ENCODE data around the gene TMEM117.

TMEM117 gene

GRCh38 chr12:44286821-44287505, 451.1 kb downstream of the TMEM117 start:
- H3K4me1 ChIP-seq (ENCODE audit: insufficient read depth, poor library complexity, severe bottlenecking): no peaks in the 10 kb centered on the region
- H3K4me3 ChIP-seq (ENCODE audit: severe bottlenecking): no peak overlapping the region
- H3K36me3 ChIP-seq (ENCODE audit: low read depth): no peaks in the 10 kb centered on the region
- no peaks in the 10 kb centered on the region for H3K27me3 ChIP-seq (ENCODE audit: insufficient read depth, poor library complexity, severe bottlenecking)
- TF ChIP-seq CTCF (IDR thresholded peaks at IDR 0.05; ENCODE audit: poor library complexity, severe bottlenecking): no peak
- H3K9me3 ChIP-seq (ENCODE audit: severe bottlenecking): no peaks in the 10 kb centered on the region
- DNase-seq (ENCODE audit: low spot score): no peak
- no peak for ATAC-seq (ENCODE audit: low read depth)
- H3K27ac ChIP-seq (ENCODE audit: poor library complexity, severe bottlenecking): no peak overlapping the region

- no peak for TF ChIP-seq CTCF (IDR thresholded peaks at IDR 0.05; ENCODE audit: poor library complexity, severe bottlenecking)
- no peak overlapping the region for H3K27ac ChIP-seq (ENCODE audit: poor library complexity, severe bottlenecking)
- DNase-seq (ENCODE audit: low spot score): no peak
- no peak overlapping the region for H3K4me3 ChIP-seq (ENCODE audit: severe bottlenecking)
- ATAC-seq (ENCODE audit: low read depth): no peak
- no peaks in the 10 kb centered on the region for H3K27me3 ChIP-seq (ENCODE audit: insufficient read depth, poor library complexity, severe bottlenecking)
- no peaks in the 10 kb centered on the region for H3K4me1 ChIP-seq (ENCODE audit: insufficient read depth, poor library complexity, severe bottlenecking)
- no peaks in the 10 kb centered on the region for H3K9me3 ChIP-seq (ENCODE audit: severe bottlenecking)
- no peaks in the 10 kb centered on the region for H3K36me3 ChIP-seq (ENCODE audit: low read depth)
Measured at GRCh38 chr12:44287545-44287944, 451.7 kb downstream of the TMEM117 start.

- no peak for TF ChIP-seq CTCF (IDR thresholded peaks at IDR 0.05; ENCODE audit: poor library complexity, severe bottlenecking)
- H3K4me1 ChIP-seq (ENCODE audit: insufficient read depth, poor library complexity, severe bottlenecking): no peaks in the 10 kb centered on the region
- no peaks in the 10 kb centered on the region for H3K27me3 ChIP-seq (ENCODE audit: insufficient read depth, poor library complexity, severe bottlenecking)
- no peak overlapping the region for H3K4me3 ChIP-seq (ENCODE audit: severe bottlenecking)
- no peaks in the 10 kb centered on the region for H3K36me3 ChIP-seq (ENCODE audit: low read depth)
- H3K9me3 ChIP-seq (ENCODE audit: severe bottlenecking): no peaks in the 10 kb centered on the region
- ATAC-seq (ENCODE audit: low read depth): no peak
- H3K27ac ChIP-seq (ENCODE audit: poor library complexity, severe bottlenecking): no peak overlapping the region
- DNase-seq (ENCODE audit: low spot score): no peak
Measured at GRCh38 chr12:44294649-44295048, 458.8 kb downstream of the TMEM117 start.

GRCh38 chr12:44295958-44296623, 460.2 kb downstream of the TMEM117 start:
- DNase-seq (ENCODE audit: low spot score) (no peak), ATAC-seq (ENCODE audit: low read depth) (no peak)
- no peak for TF ChIP-seq CTCF (IDR thresholded peaks at IDR 0.05; ENCODE audit: poor library complexity, severe bottlenecking)
- H3K36me3 ChIP-seq (ENCODE audit: low read depth): no peaks in the 10 kb centered on the region
- no peaks in the 10 kb centered on the region for H3K9me3 ChIP-seq (ENCODE audit: severe bottlenecking)
- no peak overlapping the region for H3K4me3 ChIP-seq (ENCODE audit: severe bottlenecking)
- H3K27me3 ChIP-seq (ENCODE audit: insufficient read depth, poor library complexity, severe bottlenecking): no peaks in the 10 kb centered on the region
- no peaks in the 10 kb centered on the region for H3K4me1 ChIP-seq (ENCODE audit: insufficient read depth, poor library complexity, severe bottlenecking)
- no peak overlapping the region for H3K27ac ChIP-seq (ENCODE audit: poor library complexity, severe bottlenecking)

- H3K36me3 ChIP-seq (ENCODE audit: low read depth): no peaks in the 10 kb centered on the region
- H3K27me3 ChIP-seq (ENCODE audit: insufficient read depth, poor library complexity, severe bottlenecking): no peaks in the 10 kb centered on the region
- DNase-seq (ENCODE audit: low spot score) (no peak), ATAC-seq (ENCODE audit: low read depth) (no peak)
- H3K27ac ChIP-seq (ENCODE audit: poor library complexity, severe bottlenecking): no peak overlapping the region
- H3K4me3 ChIP-seq (ENCODE audit: severe bottlenecking): no peak overlapping the region
- no peak for TF ChIP-seq CTCF (IDR thresholded peaks at IDR 0.05; ENCODE audit: poor library complexity, severe bottlenecking)
- H3K9me3 ChIP-seq (ENCODE audit: severe bottlenecking): no peaks in the 10 kb centered on the region
- no peaks in the 10 kb centered on the region for H3K4me1 ChIP-seq (ENCODE audit: insufficient read depth, poor library complexity, severe bottlenecking)
Measured at GRCh38 chr12:44296624-44297197, 460.8 kb downstream of the TMEM117 start.
